Adrenal gland (tissue), 12 donors: ENCODE results near the gene WDR17. TPM values are rescaled to one million over a fixed set of nuclear protein-coding genes. Genes with fewer than 3 reads are reported as not detected.

Source experiments
- DNase-seq, 7 donors: peaks; one replicate each; pipeline ENCODE4 v3.0.0-alpha.2; 2019 to 2020
- H3K27ac ChIP-seq, 5 donors: fragments of 200-600 bp; sonication (generic) in 4 of 5; 1 replicate in 3 of 5; 2 replicates in 2 of 5; pipeline versions ENCODE4 v1.5.1 to v1.8.0; 2016 to 2020; ENCODE audit warnings: mild to moderate bottlenecking in 1 of 5
- H3K27me3 ChIP-seq: fragments of 200-600 bp; 2 replicates; pipeline ENCODE4 v1.8.0; 2021
- H3K36me3 ChIP-seq, 2 donors: fragments of 200-600 bp; replicated peaks in 1 of 2; 1 replicate in 1 of 2; 2 replicates in 1 of 2; pipeline versions ENCODE4 v1.5.1 to v1.8.0; 2018 to 2022
- H3K4me1 ChIP-seq, 2 donors: fragments of 200-600 bp; replicated peaks in 1 of 2; 1 replicate in 1 of 2; 2 replicates in 1 of 2; pipeline versions ENCODE4 v1.5.1 to v1.8.0; 2018 to 2021
- H3K4me3 ChIP-seq, 4 donors: fragments of 200-600 bp; sonication (generic) in 3 of 4; one replicate each; pipeline ENCODE4 v1.5.1; 2016 to 2018
- H3K9me3 ChIP-seq, 3 donors: fragments of 200-600 bp; sonication (generic) in 1 of 3; replicated peaks in 1 of 3; 1 replicate in 2 of 3; 2 replicates in 1 of 3; pipeline versions ENCODE4 v1.5.1 to v1.8.0; 2016 to 2021
- CTCF ChIP-seq, 6 experiments: fragments of 450-650 bp in 4 of 6; fragments of 200-600 bp in 2 of 6; sonication (generic) in 1 of 6; IDR thresholded peaks; 1 replicate in 5 of 6; 2 replicates in 1 of 6; pipeline versions ENCODE4 v1.5.1 to v1.8.0; 2016 to 2021; ENCODE audit warnings: antibody characterized with exemption in 6 of 6, mild to moderate bottlenecking in 2 of 6, moderate library complexity in 1 of 6
- POLR2A ChIP-seq, 2 donors: fragments of 450-650 bp; IDR thresholded peaks; one replicate each; pipeline ENCODE4 v1.6.1; 2017; ENCODE audit warnings: antibody characterized with exemption in 2 of 2, mild to moderate bottlenecking in 2 of 2, moderate library complexity in 1 of 2
- WGBS, 4 donors: extraction: QIAGEN DNeasy Blood & Tissue Kit in 2 of 4; methylation state at CpG; one replicate each; pipeline versions ENCODE4 v1.1.5 to v1.1.7; 2013 to 2017; 5-methylcytosine and 5-hydroxymethylcytosine counted together
- intact Hi-C, 2 donors: fragments of 100-400 bp; cut with DNase I; formaldehyde crosslinking; loops; one replicate each; pipeline versions ENCODE4 v1.14.1 to v1.15.0; 2022 to 2023
- polyA plus RNA-seq, 3 donors: library from polyadenylated mRNA; stranded (reverse); fragments of 200-250 nt in 2 of 3; fragments of 350-450 nt in 1 of 3; fragmentation: Illumina TruSeq in 1 of 3; extraction: RNeasy Lipid Tissue Mini Kit (QIAGEN cat#74804) in 1 of 3; gene quantifications; one replicate each; pipeline ENCODE4 v1.2.3, GENCODE V29; 2013 to 2014
- total RNA-seq, 9 donors: library from RNA; depleted of rRNA in 4 of 9; stranded (reverse); fragments of >200 nt in 4 of 9; fragments of 120-200 nt in 1 of 9; fragmentation: NEBNext Ultra II Directional in 1 of 9; extraction: Animal tissue kit (Norgen Biotek cat#: 25700) in 1 of 9; gene quantifications; one replicate each; pipeline versions ENCODE4 v1.1.0 to v1.2.4, GENCODE V29; 2013 to 2023
- donor health status: healthy with polysubstance abuse.
- donor health status: Bipolar disorder and iron deficiency.
- donor health status: DM: yes; HTN: yes; CAD: no.
- donor health status: DM: no; HTN: no; CAD: no.
- donor health status: DM: no; HTN: no; CAD: no.
- donor health status: DM: yes; HTN: yes; CAD: no.

The WDR17 gene
- total and polyA plus RNA-seq, 12 donors, result 0.81 to 7.7 (median 2.9) TPM

GRCh38 chr4:176156656-176157055 lies 91.0 kb downstream of the WDR17 start:
- Histone ChIP-seq H3K27ac (no peak overlapping the region), H3K9me3 (no peaks in the 10 kb centered on the region), H3K36me3 (no peaks in the 10 kb centered on the region), H3K4me3 (no peak overlapping the region), H3K27me3 (no peaks in the 10 kb centered on the region), H3K4me1 (no peaks in the 10 kb centered on the region)
- no peak for DNase-seq
- intact Hi-C loops, result no loop called here
- TF ChIP-seq CTCF (IDR thresholded peaks at IDR 0.05) (no peak), POLR2A (IDR thresholded peaks at IDR 0.05) (no peak)
- WGBS, 4 donors, result 94 to 98% (median 96%) methylated on average over 5 of the region's 5 CpGs

- Histone ChIP-seq H3K27ac (no peak overlapping the region), H3K4me1 (no peaks in the 10 kb centered on the region), H3K4me3 (no peak overlapping the region), H3K9me3 (no peaks in the 10 kb centered on the region), H3K36me3 (no peaks in the 10 kb centered on the region), H3K27me3 (no peaks in the 10 kb centered on the region)
- WGBS, 4 donors, result 92 to 95% (median 94%) methylated on average over 3 of the region's 3 CpGs
- intact Hi-C loops, result no loop called here
- TF ChIP-seq POLR2A (IDR thresholded peaks at IDR 0.05) (no peak), CTCF (IDR thresholded peaks at IDR 0.05) (no peak)
- no peak for DNase-seq
Measured at GRCh38 chr4:176163041-176163440, 97.4 kb downstream of the WDR17 start.

GRCh38 chr4:176185051-176185450 lies 119.4 kb downstream of the WDR17 start:
- Histone ChIP-seq H3K27ac (no peak overlapping the region), H3K9me3 (no peaks in the 10 kb centered on the region), H3K4me1 (no peaks in the 10 kb centered on the region), H3K36me3 (no peaks in the 10 kb centered on the region), H3K4me3 (no peak overlapping the region), H3K27me3 (no peaks in the 10 kb centered on the region)
- intact Hi-C loops, result no loop called here
- no peak for TF ChIP-seq POLR2A (IDR thresholded peaks at IDR 0.05)
- no peak for TF ChIP-seq CTCF (IDR thresholded peaks at IDR 0.05)
- WGBS, 4 donors, result 8 to 24% (median 21%) methylated on average over 1 of the region's 1 CpG
- no peak for DNase-seq

GRCh38 chr4:176186067-176186466 lies 120.4 kb downstream of the WDR17 start:
- no peak for DNase-seq
- intact Hi-C loops, result no loop called here
- WGBS, 4 donors, result 61 to 68% (median 64%) methylated on average over 2 of the region's 2 CpGs
- H3K36me3 ChIP-seq, result no peaks in the 10 kb centered on the region
- no peak overlapping the region for H3K4me3 ChIP-seq
- no peaks in the 10 kb centered on the region for H3K27me3 ChIP-seq
- TF ChIP-seq CTCF (IDR thresholded peaks at IDR 0.05) (no peak), POLR2A (IDR thresholded peaks at IDR 0.05) (no peak)
- no peaks in the 10 kb centered on the region for H3K9me3 ChIP-seq
- H3K4me1 ChIP-seq, result no peaks in the 10 kb centered on the region
- H3K27ac ChIP-seq, result no peak overlapping the region
